NCI-H1105 (cell line): Measurements from ENCODE around the gene EPHA2.
"Not testable (repeated sequence)": the region's sequence is repeated elsewhere in the genome, so short reads cannot be mapped to it uniquely, and the experiment has no call there.

Experiments used
- DNase-seq: peaks from one replicate; lab custom pipeline; 2025; lab: John Stamatoyannopoulos, UW

The EPHA2 gene

GRCh38 chr1:16183765-16184556 lies 28.1 kb upstream of the EPHA2 start:
- DNase-seq = no peak

DNA sequence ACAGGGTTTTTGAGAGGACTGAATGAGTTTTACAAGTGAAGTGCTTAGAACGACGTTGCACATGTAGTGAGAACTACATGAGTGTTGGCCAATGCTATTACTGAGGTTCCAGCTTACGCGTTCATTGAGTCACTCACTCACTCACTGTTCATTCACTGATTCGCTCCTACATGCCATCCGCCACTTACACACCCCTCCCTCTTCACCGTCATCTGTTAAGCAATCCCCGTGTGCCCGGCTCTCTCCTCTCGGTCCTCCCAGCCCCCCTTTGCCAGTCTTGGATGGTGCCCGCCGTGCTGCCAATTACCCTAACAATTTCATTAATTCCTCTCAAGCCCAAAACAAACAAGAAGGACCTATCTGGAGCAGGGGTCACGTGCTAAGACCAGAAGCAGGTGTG lies 27.3 kb upstream of the EPHA2 start:
- DNase-seq = no peak

DNA sequence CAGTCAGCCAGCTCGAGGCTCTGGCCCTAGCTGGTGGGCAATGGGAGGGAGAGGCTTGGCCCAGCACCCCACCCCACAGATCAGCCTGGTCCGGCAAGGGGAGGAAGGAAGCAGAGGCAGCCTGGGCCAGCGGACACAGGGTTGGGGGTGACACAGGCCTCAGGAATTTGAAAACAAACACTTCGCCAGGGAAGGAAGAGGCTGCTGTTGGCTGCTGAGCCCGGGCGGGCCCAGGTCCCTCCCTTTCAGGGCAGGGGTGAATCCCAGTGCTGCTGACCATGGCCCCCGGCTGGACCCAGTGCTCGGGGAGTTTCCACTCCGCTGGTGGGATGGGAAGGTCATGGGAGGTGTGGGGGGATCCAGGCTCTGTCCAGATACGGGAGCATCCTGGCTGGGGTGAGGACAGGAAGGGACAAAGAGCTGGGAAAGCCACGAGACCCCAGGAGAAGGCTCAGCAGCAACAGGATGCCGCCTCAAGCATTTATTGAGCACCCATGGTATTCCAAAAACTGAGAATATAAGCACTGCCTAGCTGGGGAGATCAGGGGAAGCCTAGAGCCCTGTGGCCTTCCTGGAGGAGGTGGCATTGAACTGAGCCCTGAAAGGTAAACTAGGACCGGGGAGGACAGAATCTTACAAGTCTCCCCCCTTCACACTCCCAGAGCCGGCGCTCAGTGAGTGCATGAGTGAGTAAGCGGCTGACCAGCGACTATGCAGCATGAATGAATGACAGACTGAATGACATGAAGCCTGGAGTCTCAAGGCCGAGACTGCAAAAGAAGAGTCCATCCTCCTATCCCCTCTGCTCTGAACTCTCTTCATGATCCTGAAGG lies 26.2 kb upstream of the EPHA2 start:
- no peak for DNase-seq

DNA sequence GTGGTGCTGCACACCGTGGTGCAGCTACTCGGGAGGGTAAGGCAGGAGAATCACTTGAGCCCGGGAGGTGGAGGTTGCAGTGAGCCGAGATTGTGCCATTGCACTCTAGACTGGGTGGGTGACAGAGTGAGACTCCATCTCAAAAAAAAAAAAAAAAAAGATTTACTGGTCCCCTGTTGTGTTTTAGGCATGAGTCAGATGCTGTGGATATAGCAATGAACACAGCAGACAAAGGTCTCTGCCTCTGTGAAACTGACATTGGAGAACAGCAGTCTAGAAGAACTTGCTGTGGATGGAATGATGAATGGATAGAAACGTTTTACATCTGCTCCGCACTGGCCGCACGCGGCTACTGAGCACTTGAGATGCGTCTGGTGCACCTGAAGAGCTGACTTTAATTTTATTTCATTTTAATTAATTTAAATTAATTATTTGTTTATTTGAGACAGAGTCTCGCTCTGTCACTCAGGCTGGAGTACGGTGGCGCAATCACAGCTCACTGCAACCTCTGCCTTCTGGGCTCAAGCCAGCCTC lies 24.5 kb upstream of the EPHA2 start:
- DNase-seq = no peak

DNA sequence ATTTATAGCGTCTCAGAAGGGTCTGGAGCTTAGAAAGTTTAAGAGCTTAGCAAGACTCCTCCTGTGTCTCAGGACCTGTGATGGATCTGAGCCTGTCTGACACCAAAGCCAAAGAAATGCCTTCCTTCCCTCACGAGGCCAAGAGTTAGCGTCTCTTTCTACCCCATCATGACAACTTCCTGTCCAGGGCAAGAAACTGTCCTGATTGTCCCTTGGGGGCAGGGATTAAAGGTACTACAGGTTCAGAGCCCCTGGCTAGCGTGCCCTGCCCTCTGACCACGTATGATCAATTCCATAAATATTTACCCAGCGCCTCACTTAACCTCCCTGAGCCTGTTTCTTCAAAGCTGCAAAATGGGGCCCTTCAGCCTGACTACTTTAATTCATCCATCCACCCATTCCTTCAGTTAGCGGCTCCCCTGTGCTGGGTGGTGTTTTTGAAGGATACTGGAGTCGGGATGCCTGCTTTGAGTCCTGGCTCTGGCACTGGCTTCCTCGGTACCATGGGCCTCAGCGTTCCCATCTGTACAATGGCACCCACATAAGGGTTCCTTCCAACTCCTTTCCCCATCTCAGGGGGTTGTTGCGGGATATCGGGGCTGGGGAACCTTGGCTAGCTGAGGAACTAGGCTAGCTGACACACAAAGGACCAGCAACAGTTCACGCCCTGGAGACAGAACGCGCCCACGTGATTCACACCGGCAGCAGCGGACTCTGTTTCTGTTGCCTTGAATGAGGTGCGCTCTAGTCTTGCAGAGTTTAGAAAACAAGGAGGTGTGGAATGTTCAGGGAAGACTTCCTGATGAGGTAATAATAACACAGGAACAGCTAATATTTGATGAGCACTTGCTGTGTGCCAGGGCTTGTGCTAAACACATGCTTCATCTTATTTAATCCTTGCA lies 23.0 kb upstream of the EPHA2 start:
- DNase-seq = no peak

- DNase-seq = no peak
These were observed 21.4 kb upstream of the EPHA2 start for GRCh38 chr1:16177306-16177705.

- no peak for DNase-seq
These were observed 20.8 kb upstream of the EPHA2 start for GRCh38 chr1:16176653-16177052.

GRCh38 chr1:16175610-16176553 lies 20.0 kb upstream of the EPHA2 start:
- DNase-seq = peak; percentile 21

DNA sequence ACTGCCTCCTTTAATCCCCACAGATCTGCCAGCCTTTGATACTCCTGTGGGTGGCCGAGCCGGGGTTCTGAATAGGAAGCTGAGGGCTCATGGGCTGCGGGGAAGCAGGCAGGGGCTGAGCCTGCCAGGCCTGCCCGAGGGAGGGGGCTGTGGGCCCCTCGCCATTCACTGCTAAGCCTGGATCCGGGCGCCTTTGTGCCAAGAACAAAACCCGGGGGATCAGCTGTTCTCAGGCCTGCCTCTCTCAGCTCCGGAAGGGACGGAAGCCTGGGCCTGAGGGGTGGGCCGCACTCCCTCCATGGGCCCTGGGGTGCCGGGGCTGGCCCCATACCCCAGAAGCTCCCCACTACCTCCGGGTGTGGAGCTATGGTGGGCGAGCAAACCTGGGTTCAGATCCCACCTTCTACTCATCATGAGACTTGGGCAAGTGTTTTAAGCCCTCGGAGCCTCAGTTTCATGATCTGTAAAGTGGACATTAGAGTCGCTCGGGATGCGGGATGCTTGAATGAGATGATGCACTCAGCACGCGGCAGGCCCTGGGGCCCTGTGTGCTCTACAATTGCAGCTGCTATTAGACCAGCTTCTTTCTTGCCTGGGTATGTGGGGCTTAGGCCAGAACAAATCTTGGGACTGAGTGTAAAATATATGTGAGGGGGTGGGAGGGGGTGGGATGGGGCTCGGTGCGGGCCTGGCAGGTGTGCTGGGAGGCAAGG lies 19.2 kb upstream of the EPHA2 start:
- DNase-seq = no peak

DNA sequence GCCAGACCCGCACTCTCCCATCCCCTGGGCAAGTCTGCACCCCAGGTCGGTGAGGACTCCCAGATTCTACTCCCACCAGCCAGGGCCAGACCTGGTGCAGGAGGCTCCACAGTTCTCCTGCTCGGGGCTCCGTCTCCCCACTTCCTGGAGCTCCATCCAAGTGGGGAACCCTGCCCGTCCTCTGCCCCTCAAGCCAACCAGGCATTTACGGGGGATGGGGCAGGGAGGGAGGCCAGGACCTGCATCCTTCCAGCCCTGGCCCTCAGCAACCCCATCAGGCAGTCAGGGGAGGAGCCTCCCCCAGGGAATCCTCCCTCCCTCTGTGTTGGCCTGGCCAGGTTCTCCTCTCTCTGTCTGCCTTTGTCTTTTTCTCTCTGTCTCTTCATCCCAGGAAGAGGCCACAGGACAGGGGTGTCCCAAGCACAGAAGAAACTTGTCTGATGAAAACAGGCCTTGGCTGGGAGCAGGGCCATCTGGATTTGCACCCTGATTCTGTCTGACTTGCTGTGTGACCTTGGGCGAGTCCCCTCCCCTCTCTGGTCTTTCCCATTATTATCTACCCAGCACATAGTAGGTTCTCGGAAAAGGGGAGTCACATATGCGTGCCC lies 18.5 kb upstream of the EPHA2 start:
- DNase-seq = no peak

DNA sequence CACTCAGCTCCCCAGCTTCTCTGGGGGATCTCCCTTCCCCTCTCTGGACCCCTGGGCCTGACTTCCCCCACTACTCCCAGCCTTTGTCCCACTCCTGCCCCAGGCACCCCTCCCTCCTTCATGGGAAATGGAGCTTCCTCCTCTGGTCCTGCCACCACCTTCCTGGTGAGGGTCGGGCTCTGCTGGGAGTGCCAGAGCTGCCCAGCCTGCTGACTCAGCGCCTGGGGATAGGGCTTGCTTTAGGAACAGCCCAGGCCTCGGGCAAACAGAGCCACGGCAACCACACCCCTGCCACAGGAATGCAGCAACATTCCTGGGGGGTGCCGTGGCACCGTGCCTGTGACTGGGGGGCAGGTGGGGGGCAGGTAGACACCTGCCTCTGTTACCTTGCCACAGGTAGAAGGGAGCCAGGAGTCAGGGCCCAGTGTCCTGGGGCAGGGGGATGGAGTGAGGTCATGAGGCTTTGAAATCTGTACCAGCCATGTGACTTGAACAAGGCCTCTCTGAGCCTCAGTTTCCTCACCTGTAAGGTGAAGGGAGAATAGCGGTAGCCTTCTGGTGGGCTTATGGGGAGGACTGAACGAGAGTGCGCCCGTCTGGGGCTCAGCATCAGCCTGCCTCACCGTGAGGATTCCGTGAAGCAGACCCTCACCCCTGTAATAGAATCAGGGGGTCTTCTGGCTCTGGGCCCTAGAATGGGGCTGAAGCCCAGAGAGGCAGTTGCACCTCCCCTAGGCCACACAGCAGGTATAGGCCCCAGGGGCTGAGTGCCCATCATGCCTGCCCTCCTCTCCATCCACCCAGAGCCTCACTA lies 17.8 kb upstream of the EPHA2 start:
- DNase-seq = no peak

DNA sequence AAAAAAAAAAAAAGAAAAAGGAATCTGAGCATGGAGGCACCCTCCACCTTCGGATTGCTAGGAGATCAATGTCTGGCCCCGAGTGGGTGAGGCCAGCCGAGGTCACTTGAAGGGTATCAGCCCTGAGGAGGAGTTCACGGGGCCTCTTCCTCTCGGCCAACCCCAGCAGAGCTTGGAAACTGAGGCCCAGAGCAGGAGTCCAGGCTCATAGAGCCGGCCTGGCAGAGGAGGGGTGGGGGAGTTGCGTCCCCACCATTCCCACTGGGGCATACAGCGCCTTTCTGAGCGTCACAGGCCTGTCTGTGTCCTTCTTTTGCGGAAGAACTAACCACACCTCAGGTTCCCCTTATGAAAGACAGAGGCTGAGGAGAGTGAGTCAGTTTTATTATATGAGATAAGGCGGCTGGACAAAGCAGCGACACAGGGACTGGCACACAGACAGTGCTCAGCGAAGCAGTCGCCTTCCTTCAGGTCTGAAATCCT lies 17.1 kb upstream of the EPHA2 start:
- DNase-seq = no peak

- DNase-seq = no peak
These were observed 16.5 kb upstream of the EPHA2 start for GRCh38 chr1:16172218-16172830.

GRCh38 chr1:16171314-16172151 lies 15.7 kb upstream of the EPHA2 start:
- no peak for DNase-seq

DNA sequence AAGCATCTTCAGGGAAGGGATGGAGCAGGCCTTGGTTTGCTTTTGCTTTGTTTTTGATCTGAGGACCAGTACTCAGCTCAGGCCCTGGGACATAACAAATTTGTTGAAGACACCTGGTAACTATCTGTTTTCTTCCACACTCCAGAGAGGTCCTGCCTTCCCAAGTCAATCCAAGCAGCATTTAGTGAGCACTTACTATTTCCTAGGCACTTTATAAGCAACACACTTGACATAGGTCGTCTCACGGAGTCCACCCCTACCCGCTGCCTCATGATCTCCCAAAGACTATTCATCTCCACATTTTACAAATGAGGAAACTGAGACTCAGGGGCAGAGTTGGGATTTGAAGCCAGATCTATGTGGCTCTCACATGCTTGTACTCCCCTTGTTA lies 14.4 kb upstream of the EPHA2 start:
- DNase-seq = no peak

- no peak for DNase-seq
These were observed 12.9 kb upstream of the EPHA2 start for GRCh38 chr1:16168622-16169360.

GRCh38 chr1:16168144-16168495 lies 12.3 kb upstream of the EPHA2 start:
- not testable (repeated sequence) for DNase-seq
